Islet precursor cell (in vitro differentiated cells): ENCODE measurements around the gene CDK5.

Experiments
- DNase-seq: peaks from one replicate; pipeline ENCODE4 v3.0.0-alpha.2; 2018

CDK5 gene

GRCh38 chr7:151057506-151057988 is at the start of gene CDK5:
Gene CDK5, minus strand, starts transcription at chr7:151057897. Its CDS starts 49 bp downstream, at chr7:151057848.
- DNase-seq = no peak

DNA sequence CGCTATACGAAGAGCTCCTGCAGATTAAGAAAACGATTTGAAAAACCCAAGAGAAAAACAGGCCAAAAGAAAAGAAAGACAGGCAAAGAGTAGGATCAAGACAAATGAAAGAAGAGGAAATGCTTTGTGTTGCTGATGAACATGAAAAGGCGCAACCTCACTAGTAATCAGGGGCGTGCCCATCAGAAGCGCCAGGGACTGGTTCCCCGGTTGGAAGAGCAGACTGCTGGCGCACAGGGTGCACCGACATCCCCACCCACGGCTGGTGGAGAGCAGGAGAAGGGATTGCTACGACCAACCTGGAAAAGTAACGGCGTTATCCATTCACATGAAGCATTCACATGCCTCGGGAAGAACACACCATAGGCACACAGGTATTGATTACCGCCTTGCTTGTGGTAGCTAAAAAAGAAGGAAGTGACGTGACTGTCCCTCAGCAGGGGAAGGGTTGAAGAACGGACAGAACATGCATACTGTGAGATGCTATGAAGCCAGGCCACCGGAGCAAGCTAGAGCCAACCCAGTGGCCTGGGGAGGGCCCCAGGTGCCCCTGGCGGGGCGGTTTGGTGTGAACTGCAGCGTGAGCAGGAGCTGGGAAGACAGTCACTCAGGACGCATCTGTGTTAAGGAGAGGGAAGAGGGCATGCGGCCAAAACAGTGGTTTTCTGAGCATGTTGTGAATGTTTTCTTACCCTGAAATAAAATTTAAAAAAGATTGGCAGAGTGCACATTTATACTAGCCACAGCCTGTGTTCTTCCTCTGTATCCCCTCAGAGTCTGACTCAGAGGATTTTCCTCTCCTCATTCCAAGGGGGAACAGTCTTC is 46.9 kb upstream of the CDK5 start:
- no peak for DNase-seq

DNA sequence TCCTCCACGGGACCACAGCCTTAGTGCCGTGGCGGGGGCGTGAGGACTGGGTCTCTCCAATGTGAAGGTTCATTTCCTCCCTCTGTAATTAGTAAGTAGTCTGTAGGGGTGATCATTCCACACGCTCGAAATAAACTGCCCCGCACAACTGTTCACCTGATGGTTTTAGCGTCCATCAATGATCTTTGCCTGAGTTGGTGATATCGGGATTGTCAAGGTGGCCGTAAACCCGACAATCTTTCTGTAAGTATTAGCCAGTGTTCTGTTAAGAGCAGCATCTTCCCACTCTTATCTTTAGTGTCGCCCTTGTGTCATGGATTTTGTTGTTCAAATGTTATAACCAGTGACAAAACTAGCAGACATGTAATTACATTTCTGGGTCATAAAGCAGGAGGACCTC is 46.3 kb upstream of the CDK5 start:
- no peak for DNase-seq

DNA sequence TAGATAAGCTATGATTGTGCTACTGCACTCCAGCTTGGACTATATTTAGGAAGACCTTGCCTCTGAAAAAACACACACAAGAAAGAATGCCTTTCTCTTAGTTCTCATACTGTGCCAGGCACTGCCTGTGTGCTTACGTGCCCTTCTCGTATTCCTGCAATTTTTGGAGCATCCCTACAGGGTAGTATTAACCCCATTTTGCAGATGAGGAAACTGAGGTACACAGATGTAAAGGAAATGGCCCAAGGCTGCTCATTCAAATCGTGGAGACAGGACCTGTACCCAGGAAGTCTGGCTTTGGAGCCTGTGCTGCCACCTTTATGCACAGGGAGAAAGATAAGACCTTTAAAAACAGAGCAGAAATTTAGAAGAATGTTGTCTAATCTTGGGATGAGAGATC is 45.3 kb upstream of the CDK5 start:
- DNase-seq = no peak

DNA sequence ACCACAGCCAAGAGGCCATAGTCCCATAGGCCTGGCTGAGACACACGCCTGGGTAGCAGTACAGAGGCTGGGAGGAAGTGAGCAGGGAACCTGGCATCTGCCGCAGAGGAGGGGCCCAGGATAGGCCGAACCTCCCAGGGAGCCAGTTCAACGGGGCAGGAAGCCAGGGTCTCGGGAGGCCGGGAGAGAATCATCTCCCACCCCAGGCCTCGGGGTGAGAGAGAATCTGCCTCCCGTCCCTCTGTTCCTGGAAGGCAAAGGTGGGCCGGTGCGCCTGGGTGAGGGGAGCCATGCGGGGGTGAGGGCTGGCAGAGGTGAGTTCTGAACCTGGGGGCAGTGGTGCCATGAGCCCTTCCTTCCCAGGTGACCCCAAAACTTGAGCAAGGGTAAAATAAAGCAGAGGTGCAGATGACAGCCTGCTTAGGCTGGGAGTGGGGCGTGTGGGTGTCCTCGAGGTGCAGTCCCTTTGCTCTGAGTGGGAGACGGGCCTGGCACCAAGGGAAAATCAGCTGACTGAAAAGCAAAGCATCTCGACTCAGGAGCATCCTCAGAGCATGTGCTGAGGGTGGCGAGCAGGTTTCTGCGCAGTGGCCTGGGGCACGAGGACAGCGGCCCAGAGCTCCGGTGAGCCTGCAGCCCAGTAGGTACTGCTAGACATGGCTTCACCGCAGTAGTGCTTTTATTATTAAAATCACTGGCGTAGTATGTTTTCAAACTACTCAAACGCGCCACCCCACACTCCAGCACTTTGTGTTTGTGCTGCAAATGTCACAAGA is 44.1 kb upstream of the CDK5 start:
- DNase-seq = no peak

GRCh38 chr7:151100921-151101320 is 43.2 kb upstream of the CDK5 start:
- DNase-seq = no peak

GRCh38 chr7:151099486-151100211 is 42.0 kb upstream of the CDK5 start:
- DNase-seq = no peak

GRCh38 chr7:151095828-151096475 is 38.3 kb upstream of the CDK5 start:
- no peak for DNase-seq

GRCh38 chr7:151095123-151095797 is 37.6 kb upstream of the CDK5 start:
- no peak for DNase-seq

DNA sequence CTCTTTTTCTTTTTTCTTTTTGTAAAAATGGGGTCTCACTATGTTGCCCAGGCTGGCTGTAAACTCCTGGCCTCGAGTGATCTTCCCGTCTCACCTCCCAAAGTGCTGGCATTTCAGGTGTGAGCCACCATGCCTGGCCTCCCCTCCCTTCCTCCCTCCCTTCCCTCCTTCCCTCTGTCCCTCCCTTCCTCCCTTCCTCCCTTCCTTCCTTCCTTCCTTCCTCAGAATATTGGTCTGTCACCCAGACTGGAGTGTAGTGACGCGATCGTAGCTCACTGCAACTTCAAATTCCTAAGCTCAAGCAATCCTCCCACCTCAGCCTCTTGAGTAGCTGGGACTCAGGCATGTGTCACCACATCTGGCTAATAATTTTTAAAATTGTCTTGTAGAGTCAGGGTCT is 37.0 kb upstream of the CDK5 start:
- no peak for DNase-seq

- DNase-seq = no peak
Measured at GRCh38 chr7:151093748-151094147, 36.1 kb upstream of the CDK5 start.

GRCh38 chr7:151091988-151092387 is 34.3 kb upstream of the CDK5 start:
- no peak for DNase-seq

DNA sequence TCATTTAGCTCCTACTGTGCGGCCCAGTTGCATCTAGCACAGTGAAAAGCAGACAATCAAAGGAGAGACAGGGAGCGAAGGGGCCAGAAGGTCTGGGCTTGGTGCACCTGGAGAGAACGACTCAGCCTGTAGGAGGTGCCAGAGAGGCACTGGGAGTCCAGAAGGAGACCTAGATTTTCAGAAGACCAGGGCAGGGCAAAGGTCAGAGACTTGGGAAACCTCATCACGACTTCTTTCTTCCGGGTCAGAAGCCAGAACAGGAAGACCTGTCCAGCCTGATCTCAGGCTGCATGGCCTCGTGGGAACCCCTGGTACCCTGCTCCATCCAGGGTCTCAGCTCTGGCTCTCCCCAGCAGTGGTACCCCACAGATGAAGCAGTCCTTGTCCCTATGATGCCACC is 33.7 kb upstream of the CDK5 start:
- DNase-seq = peak; percentile 80

DNA sequence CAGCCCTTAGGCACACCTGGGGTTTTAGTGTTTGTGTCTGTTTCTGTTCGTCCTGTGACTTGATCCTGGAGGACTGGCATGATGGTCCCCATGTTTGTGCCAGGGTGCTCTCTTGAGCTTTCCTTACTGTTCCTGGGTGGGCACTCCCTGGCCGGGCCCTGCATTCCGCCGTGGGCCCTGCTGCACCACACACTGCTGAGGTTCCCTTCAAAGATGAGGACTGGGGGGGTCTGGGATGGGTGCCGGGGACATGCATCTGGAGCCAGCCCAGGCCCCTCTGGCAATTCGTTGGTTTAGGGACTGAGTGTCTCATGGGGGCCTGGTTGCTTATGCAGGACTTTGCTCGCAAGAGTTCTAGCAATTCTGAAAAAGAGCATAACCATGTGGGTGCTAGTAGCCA is 33.3 kb upstream of the CDK5 start:
- DNase-seq = no peak

- no peak for DNase-seq
Measured at GRCh38 chr7:151089893-151090730, 32.4 kb upstream of the CDK5 start.

GRCh38 chr7:151088856-151089699 is 31.4 kb upstream of the CDK5 start:
- DNase-seq = peak; percentile 93

GRCh38 chr7:151088019-151088855 is 30.5 kb upstream of the CDK5 start:
- DNase-seq = no peak

- DNase-seq = peak; percentile 70
Measured at GRCh38 chr7:151087245-151088018, 29.7 kb upstream of the CDK5 start.
